ENCODE measurements around the gene GUCY1A1.

GRCh38 chr4:155705664-155706063 is 39.0 kb downstream of the GUCY1A1 start:
- TF ChIP-seq CTCF (IDR thresholded peaks at IDR 0.05) (no peak), POLR2AphosphoS5 (IDR thresholded peaks at IDR 0.05) (no peak)
